Placental epithelial cell (primary cell): ENCODE data around the gene H6PD. TPM values are rescaled to one million over a fixed set of nuclear protein-coding genes. Genes with fewer than 3 reads are reported as not detected.

Source experiments
- total RNA-seq: library from RNA; depleted of rRNA; stranded (reverse); fragments of >200 nt; gene quantifications from 2 replicates; pipeline ENCODE4 v1.2.3, GENCODE V29; 2012

Gene H6PD
- 20.4 and 33.0 TPM in 2 replicates for total RNA-seq

GRCh38 chr1:9234223-9235095, at the start of gene H6PD:
Gene H6PD (plus strand): TSS chr1:9234774. CDS start chr1:9244935, 10,161 bp downstream.

GRCh38 chr1:9292361-9293240, 58.0 kb downstream of the H6PD start, which contains the start of gene SPSB1:
Gene SPSB1 (plus strand): TSS chr1:9292894. CDS start chr1:9355892, 62,998 bp downstream.

Other genes with a start within 250 kb of the H6PD start
- not detected in 2 replicates for gene SLC2A7, start 208.4 kb upstream of the H6PD start, total RNA-seq
- gene SLC2A5, start 165.1 kb upstream of the H6PD start, total RNA-seq: 0.87 and 2.4 TPM in 2 replicates
- 3.1 and 4.2 TPM in 2 replicates for gene GPR157, start 105.7 kb upstream of the H6PD start, total RNA-seq
- 73.4 and 98.4 TPM in 2 replicates for gene SPSB1, start 58.1 kb downstream of the H6PD start, total RNA-seq